Measurements from ENCODE around the gene MRPL11. TPM values are rescaled to one million over a fixed set of nuclear protein-coding genes. Genes with fewer than 3 reads are reported as not detected.
A peak's percentile ranks its signal among the peaks of the same experiment; 100 is the strongest.

The MRPL11 gene
- 7.5 and 9.0 TPM in 2 replicates for total RNA-seq (2013; cell fraction: nucleolus; rRNA removed)
- 109 and 114 TPM in 2 replicates for total RNA-seq (2014; rRNA removed)
- total RNA-seq (2014; rRNA removed; fragmentation: Illumina TruSeq; extraction: Trizol): 62.0 and 76.2 TPM in 2 replicates
- 110 and 115 TPM in 2 replicates for total RNA-seq (2021)
- 76.1 TPM for polyA plus RNA-seq (2011; ENCODE audit: low read depth)
- polyA plus RNA-seq (2011; rRNA removed): 95.8 and 108 TPM in 2 replicates
- polyA plus RNA-seq (2011; cell fraction: cytosol; rRNA removed): 114 and 125 TPM in 2 replicates
- polyA plus RNA-seq (2011; cell fraction: nucleus; rRNA removed): 57.9 and 60.2 TPM in 2 replicates
- 79.6 and 82.2 TPM in 2 replicates for polyA plus RNA-seq (2012)
- polyA plus RNA-seq (2014; fragmentation: Illumina TruSeq; extraction: Trizol): 61.9 and 87.0 TPM in 2 replicates
- 10 to 100 TPM; 43.5 to 80.9 TPM for polyA plus RNA-seq (2014; fragmentation: Nextera tagmentation; extraction: Ambion mirVana)
- polyA plus RNA-seq (2014; rRNA removed): 161 and 178 TPM in 2 replicates
- 100 to 1,000 TPM; 242 to 248 TPM for polyA plus RNA-seq (2016; fragmentation: Nextera tagmentation; extraction: Ambion mirVana)
- 30.4 and 48.3 TPM in 2 replicates for polyA minus RNA-seq (2011; rRNA and poly(A)+ RNA removed)
- 11.4 and 15.9 TPM in 2 replicates for polyA minus RNA-seq (2011; cell fraction: cytosol; rRNA and poly(A)+ RNA removed)
- 3.3 and 3.5 TPM in 2 replicates for polyA minus RNA-seq (2011; cell fraction: nucleus; rRNA and poly(A)+ RNA removed)
- percentile 75 among the genes with signal in this experiment for Bru-seq, nascent RNA
- BruChase-seq, experiment 1, labeled RNA remaining after a 6-hour chase: percentile 85 among the genes with signal in this experiment
- BruChase-seq, experiment 2, labeled RNA remaining after a 2-hour chase: percentile 71 among the genes with signal in this experiment
- long read RNA-seq, experiment 1, transcript MRPL11-203 (5 exons, 1,527 nt): minor isoform, 16 of 97 reads
- long read RNA-seq, experiment 1, transcript MRPL11-201 (5 exons, 1,605 nt): major isoform, 70 of 97 reads
- long read RNA-seq, experiment 1, partial matches to known transcripts: 2 of 97 reads
- long read RNA-seq, experiment 1, other reads (novel, unspliced or antisense): 9 of 97 reads
- long read RNA-seq, experiment 2, transcript MRPL11-201 (5 exons, 1,605 nt): major isoform, 209 of 289 reads
- long read RNA-seq, experiment 2, transcript MRPL11-202 (6 exons, 922 nt): minor isoform, 7 of 289 reads
- long read RNA-seq, experiment 2, transcript MRPL11-203 (5 exons, 1,527 nt): minor isoform, 53 of 289 reads
- long read RNA-seq, experiment 2, partial matches to known transcripts: 5 of 289 reads
- long read RNA-seq, experiment 2, other reads (novel, unspliced or antisense): 15 of 289 reads

DNA sequence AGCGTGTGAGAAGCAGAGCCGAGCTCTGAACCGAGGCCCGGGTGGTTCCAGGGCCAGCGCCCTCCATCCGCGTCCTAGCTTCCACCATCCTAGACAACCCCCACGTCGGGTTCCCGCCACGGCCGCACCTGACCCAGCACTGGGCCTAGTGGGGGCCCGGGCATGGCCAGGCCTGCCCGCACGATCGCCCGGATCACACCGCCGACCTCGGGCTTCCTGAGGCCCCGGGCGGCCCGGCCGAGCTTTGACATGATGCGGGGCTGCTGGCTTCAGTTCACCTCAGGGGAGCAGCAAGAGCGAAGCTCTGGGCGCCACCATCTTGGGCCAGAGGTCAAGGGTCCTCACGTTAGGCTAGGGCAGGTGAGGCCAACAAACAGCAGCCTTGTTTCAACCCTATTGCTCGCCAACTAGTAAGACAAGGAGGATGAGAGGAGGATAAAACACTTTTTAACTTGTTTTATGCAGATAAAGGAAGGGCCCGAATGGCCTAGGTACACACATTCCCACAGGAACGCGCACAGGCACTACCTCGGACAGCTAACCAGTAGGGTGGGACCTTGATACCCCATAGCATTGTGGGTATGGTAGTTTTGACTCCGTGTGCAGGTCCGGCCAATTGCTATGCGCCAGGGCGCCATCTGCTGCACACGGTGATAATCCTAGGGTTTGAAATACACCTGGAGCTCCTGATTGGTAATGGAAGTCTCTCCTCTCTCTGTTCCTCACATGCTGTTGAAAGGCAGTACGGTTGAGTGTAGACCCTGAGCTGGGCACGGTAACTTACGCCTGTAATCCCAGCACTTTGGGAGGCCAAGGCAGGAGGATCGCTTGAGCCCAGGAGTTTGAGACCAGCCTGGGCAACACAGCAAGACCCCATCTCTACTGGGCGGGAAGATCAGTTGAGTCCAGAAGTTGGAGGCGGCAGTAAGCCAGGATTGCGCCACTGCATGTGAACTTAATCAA lies at the start of gene MRPL11:
TSS of gene MRPL11 (minus strand) at position 345 of the 963 bp plus-strand sequence. CDS start at position 251, 94 bp downstream.
- Histone ChIP-seq H3K9me3 (replicated peaks; ENCODE audit: control insufficient read depth, insufficient read depth, low read length) (no peaks in the 10 kb centered on the region; the same call in 2 of the 3 replicates), H3K4me1 (ENCODE audit: control insufficient read depth, insufficient read depth, low read length) (no peaks in the 10 kb centered on the region), H3K79me2 (ENCODE audit: control insufficient read depth, insufficient read depth, low read length) (peaks cover 5% of the 10 kb centered on the region), H3K27me3 (replicated peaks in 1 of 2; ENCODE audit: control insufficient read depth in 2 of 2, insufficient read depth in 2 of 2, low read length in 1 of 2) (no peaks in the 10 kb centered on the region; a peak in 1 of 4 replicates), H2AFZ (ENCODE audit: control insufficient read depth, low read depth, low read length) (peak within 1 kb of the TSS; percentile 97), H3K4me3 (peak within 1 kb of the TSS; percentile 98), H3K9ac (ENCODE audit: control insufficient read depth, insufficient read depth, low read length) (peak within 1 kb of the TSS; percentile 75), H3K36me3 (ENCODE audit: control insufficient read depth in 2 of 2, insufficient read depth in 2 of 2, low read length in 1 of 2) (peaks cover 0 to 2% of the 10 kb centered on the region in 2 experiments; a peak in 3 of 4 replicates), H4K20me1 (ENCODE audit: control insufficient read depth, insufficient read depth) (no peaks in the 10 kb centered on the region), H3K27ac (ENCODE audit: control insufficient read depth, insufficient read depth) (peak within 1 kb of the TSS; percentile 85), H3K4me2 (ENCODE audit: control insufficient read depth, insufficient read depth) (peak within 1 kb of the TSS; percentile 98)
- CTCF ChIA-PET: interaction anchor here (0.7 to 5.1 kb wide), 23 partner anchors 9 to 417 kb away, joined by 3 to 46 read pairs (median 6); partner anchors contain the start of genes DPP3, PELI3, RBM4B and YIF1A
- no TSS peak for BruUV-seq (replicated peaks)
- DNase-seq (ENCODE audit: low read depth, low spot score) (peak; percentile 95), FAIRE-seq (peak; percentile 100), ATAC-seq (peak; percentile 99)
- WGBS (ENCODE audit: insufficient coverage, insufficient replicate concordance, low lambda C conversion rate, missing lambda C conversion rate): 7% methylated on average over 44 of the region's 45 CpGs
- POLR2A ChIA-PET: interaction anchor here (0.5 to 1.4 kb wide), 12 partner anchors 10 to 239 kb away, joined by 3 to 7 read pairs (median 3); partner anchors contain the start of genes DPP3, NPAS4, PELI3 and RBM4B
- SMC1A ChIA-PET (ENCODE audit: uncharacterized antibody, unreplicated experiment): interaction anchor here (0.7 to 1.7 kb wide), 19 partner anchors 8 to 405 kb away, joined by 3 to 8 read pairs (median 4); partner anchors contain the start of genes BRMS1, DPP3, NPAS4 and RBM4B
- in situ Hi-C loops (cut with MboI) (no loop called here), intact Hi-C loops (cut with micrococcal nuclease; ENCODE audit: unreplicated experiment) (loop anchor here (1.0 to 10.0 kb wide), 2 partner anchors 42 to 236 kb away; partner anchors contain the start of genes DPP3 and RBM4B)
- RAD21 ChIA-PET (ENCODE audit: unreplicated experiment): interaction anchor here (0.7 to 2.2 kb wide), 13 partner anchors 17 to 240 kb away, joined by 3 to 23 read pairs (median 7); partner anchors contain the start of genes DPP3, NPAS4, PELI3 and RBM4B
- 0 out of 2 replicates have a peak, but pooled peaks have one; percentile 20 for TF ChIP-seq TCF12 (IDR thresholded peaks at IDR 0.05; ENCODE audit: low read depth, low read length)
- TF ChIP-seq POLR2AphosphoS2 (IDR thresholded peaks at IDR 0.05; ENCODE audit: low read depth, low read length): no peak
- peak; percentile 97 for TF ChIP-seq YY1 (IDR thresholded peaks at IDR 0.05; ENCODE audit: low read depth, low read length)
- peak; percentile 93 for TF ChIP-seq NBN (IDR thresholded peaks at IDR 0.05)
- TF ChIP-seq, protein P1, sequence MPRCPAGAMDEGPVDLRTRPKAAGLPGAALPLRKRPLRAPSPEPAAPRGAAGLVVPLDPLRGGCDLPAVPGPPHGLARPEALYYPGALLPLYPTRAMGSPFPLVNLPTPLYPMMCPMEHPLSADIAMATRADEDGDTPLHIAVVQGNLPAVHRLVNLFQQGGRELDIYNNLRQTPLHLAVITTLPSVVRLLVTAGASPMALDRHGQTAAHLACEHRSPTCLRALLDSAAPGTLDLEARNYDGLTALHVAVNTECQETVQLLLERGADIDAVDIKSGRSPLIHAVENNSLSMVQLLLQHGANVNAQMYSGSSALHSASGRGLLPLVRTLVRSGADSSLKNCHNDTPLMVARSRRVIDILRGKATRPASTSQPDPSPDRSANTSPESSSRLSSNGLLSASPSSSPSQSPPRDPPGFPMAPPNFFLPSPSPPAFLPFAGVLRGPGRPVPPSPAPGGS (IDR thresholded peaks at IDR 0.05; ENCODE audit: borderline replicate concordance, insufficient read depth, low read depth, low read length, poor library complexity, severe bottlenecking): no peak
- TF ChIP-seq ATF7 (IDR thresholded peaks at IDR 0.05; ENCODE audit: low read depth): peak; percentile 52; the same call in 1 of the 2 replicates
- TF ChIP-seq, protein P2, sequence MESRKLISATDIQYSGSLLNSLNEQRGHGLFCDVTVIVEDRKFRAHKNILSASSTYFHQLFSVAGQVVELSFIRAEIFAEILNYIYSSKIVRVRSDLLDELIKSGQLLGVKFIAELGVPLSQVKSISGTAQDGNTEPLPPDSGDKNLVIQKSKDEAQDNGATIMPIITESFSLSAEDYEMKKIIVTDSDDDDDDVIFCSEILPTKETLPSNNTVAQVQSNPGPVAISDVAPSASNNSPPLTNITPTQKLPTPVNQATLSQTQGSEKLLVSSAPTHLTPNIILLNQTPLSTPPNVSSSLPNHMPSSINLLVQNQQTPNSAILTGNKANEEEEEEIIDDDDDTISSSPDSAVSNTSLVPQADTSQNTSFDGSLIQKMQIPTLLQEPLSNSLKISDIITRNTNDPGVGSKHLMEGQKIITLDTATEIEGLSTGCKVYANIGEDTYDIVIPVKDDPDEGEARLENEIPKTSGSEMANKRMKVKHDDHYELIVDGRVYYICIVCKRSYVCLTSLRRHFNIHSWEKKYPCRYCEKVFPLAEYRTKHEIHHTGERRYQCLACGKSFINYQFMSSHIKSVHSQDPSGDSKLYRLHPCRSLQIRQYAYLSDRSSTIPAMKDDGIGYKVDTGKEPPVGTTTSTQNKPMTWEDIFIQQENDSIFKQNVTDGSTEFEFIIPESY (IDR thresholded peaks at IDR 0.05): peak; percentile 94
- 0 out of 2 replicates have a peak, but pooled peaks have one; percentile 15 for TF ChIP-seq GATAD2B (conservative IDR thresholded peaks at IDR 0.05; ENCODE audit: low read depth)
- TF ChIP-seq BACH1 (IDR thresholded peaks at IDR 0.05; ENCODE audit: borderline replicate concordance): 0 out of 2 replicates have a peak, but pooled peaks have one; percentile 45
- TF ChIP-seq HDAC6 (IDR thresholded peaks at IDR 0.05; ENCODE audit: unreplicated experiment): peak; percentile 82
- TF ChIP-seq POU2F2 (IDR thresholded peaks at IDR 0.05; ENCODE audit: borderline replicate concordance, low read depth, low read length): peak; percentile 65; the same call in 1 of the 3 replicates

Data from GM12878 (cell line).